GM19397 (cell line): Measurements from ENCODE around the gene GLG1.

Experiments
- ATAC-seq: cut with Tn5 transposase; IDR thresholded peaks from one replicate; pipeline ENCODE4 v1.9.1; 2021; ENCODE audit warnings: mild to moderate bottlenecking, moderate library complexity; ENCODE audit not compliant: unreplicated experiment

GLG1 gene

DNA sequence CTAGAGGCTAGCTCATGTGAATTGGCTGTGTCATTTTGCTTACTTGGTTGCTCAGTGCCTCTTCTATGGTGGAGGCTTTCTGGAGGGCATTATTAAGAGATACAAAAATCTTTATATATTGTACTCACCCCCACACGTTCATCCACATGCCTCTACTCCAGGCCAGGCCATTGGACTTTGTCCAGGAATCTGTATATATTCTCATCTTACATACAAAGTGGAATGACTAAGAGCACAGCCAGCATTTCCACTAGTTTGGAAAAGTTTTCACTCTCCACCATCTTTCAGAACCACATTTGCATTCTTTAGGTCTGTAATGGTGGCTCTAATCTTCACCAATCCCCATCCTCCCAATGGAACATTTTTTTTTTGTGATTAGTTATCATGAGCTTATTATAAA, 4.8 kb upstream of the GLG1 start:
- ATAC-seq, result no peak

DNA sequence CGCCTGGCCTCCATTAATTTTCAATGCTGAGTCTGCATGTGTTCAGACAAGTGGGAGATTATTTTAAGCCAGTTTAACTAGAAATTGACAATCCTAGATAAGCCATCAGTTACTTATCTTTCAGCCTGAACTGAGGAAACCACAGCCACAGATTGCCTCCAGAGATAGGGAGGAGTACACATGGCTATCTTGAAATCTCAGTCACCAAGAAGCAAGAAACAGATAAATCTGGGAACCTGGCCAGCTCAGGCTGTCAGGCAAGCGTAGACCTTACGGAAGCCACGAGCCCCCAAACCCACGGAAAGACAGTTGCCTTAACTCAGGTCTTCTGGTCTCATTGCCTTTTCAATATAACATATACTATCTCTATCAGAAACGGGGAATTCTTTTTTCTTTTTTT, 2.0 kb upstream of the GLG1 start:
- no peak for ATAC-seq

DNA sequence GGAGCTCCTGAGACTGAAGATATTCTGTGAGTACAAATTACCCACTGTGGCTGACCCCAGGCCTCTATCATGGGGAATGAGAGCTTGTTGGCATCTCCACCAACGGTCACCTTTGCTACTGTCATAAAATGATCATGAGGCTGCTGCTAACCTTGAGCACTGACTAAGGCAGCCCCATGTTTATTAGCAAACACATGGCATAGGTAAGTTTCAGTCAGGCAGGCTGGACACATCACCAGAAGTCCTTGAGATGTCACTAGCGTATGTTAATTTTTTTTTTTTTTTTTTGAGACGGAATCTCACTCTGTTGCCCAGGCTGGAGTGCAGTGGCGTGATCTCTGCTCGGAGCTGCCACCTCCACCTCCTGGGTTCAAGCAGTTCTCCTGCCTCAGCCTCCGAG, 1.5 kb upstream of the GLG1 start:
- ATAC-seq, result no peak

DNA sequence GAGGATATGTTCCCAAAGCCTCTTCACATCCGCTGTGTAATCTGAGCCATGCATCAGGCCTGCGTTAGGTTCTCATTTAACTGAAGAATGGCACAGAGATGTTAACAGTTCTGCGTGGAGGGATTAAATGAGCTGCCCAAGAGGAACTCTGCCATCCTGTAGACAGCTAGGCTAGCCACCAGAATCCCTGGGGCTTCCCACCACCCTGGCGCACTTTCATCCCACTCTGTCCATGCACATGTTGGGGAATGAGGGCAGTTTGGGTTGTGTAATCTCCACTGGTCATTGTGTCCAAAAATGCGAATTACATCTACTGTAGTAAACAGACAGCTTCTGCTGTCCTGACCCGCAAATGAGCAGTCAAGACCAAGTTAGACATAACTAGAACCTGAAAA, 1.0 kb upstream of the GLG1 start:
- ATAC-seq, result no peak

DNA sequence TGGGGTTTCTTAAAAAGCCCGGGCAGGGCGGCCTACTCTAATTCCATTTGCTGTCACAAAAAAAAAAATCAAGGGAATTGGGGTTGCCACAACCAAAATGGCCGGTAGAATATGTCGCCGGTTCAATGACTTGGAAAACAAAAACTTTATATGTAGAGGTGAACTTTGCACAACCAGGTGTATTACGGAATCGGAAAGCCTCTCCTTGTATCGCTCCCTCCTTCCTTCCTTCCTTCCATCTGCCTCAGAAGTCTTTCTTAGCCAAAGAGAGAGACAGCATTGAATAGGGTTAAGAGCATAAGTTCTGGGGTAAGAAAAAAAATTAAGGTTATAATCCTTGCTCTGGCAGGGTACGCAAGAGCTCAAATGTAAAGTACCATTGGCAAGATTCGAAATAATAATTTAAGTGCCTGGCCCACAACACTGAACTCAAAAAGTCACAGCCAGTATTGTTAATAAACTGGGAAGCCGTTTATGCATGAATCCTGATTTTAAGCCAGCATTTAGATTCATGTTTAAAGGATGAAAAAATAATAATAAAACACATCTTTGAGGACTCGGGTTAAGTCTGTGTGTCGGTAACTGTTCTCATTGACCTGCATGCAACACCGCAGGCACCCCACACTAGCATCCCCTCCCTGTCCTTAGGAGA, 522 bp upstream of the GLG1 start:
- peak; percentile 21 for ATAC-seq

DNA sequence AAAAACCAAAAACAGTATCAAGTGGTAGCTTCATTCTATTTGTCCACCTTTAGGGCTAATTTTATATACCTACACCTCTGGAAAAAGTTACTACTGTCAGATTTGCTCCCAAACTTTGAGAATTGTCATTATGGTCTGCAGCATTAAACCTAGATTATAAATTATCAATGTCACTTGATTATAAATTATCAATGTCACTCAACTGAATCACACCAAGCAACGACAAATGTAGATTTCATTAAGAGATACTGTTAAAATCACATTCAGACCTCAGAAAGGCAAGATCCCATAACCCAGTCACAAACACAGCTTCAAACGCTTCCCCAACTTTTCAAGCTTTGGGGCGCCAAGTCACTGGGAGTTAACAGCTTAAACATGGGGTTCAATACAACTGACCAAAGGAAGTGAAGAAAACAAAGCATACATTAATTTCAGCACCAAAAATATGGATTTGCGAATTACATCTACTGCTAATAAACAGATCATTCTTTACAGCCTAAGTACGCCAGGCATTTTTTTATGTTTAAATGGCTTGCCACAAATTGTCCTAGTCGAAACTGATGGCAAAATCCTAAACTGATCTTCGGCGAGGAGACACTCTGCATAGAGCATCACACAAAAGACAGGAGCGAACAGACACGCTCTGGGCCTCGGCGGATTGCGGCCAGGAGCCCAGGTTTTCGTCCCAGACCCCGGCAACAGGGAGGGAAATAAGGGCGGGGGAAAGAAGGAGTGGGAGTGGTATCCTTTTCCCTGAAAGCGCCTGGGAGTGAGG, 981 bp downstream of the GLG1 start:
- ATAC-seq, result no peak

DNA sequence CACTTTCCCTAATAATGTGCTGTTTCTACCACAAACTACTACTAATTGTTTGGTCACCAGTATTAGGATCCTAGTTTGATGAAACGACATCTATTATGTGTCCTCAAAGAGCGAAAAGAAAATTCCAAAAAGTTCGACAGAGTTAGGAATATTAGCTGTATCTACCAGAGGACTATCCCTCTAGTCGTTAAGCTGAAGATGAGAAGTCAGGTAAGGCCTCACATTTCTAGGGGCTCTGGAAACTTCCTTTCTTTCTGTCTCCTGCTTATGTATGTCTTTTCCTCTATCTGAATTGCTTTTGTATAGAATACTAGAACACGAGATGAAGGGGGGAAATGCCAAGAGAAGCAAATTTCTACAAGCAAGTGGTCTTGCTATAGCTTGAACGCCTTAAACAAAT, 1.6 kb downstream of the GLG1 start:
- no peak for ATAC-seq

DNA sequence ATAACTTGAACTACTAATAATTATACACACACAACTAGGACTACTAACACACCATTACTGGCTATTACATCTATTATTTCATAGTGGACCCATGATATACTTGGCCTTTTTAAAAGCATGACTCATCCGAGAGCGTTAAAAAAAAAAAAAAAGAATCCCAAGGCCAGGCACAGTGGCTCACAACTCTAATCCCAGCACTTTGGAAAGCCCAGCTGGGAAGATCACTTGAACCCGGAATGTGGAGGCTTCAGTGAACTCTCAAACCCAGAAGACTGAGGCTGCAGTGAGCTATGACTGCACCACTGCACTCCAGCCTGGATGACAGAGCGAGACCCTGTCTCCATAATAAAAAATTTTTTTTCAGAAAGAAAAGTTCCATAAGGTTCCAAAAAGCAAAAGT, 3.1 kb downstream of the GLG1 start:
- ATAC-seq, result no peak

DNA sequence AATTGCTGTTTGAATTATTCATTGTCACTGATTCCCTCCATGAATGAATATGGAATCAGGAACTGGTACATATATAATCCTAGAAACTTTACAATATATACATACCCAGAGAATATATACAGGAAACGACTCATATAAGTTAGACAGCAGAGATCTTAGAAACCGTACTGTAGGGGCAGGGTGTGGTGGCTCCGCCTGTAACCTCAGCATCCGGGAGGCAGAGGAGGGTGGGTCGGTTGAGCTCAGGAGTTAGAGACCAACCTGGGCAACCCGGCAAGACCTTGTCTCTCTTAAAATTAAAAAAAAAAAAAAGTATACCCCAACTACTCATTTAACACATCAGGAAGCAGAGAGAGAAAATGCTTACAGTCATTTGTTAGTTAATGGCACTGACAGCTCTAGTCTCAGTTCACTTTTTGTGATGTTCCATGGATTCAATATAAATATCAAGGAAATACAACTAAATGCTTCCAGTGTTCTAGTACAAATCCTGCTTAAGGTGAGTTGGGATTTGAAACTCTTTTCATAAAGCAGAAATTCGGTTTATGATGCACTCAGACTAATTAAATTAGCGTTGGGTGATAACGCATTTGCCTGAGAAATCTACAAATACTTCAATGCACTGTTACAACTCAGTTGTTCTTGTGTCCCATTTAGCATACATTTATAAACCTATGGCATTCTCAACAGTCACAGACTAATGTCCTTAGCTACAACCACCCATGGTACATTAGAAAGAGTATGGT, 5.6 kb downstream of the GLG1 start:
- peak; percentile 76 for ATAC-seq

DNA sequence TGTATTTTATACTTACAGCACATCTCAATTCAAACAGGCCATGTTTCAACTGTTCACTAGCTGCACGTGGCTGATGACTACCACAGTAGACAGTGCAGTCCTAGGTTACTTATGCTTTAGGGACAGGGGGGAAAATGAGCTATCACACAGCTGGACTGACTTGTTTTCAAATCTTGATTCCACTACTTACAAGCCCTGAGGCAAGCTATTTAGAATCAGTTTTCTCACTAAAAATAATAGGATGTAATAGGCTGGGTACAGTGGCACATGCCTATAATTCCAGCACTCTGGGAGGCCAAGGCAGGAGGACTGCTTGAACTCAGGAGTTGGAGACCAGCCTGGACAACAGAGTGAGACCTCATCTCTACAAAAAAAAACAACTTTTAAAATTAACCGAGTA, 10.3 kb downstream of the GLG1 start:
- no peak for ATAC-seq

DNA sequence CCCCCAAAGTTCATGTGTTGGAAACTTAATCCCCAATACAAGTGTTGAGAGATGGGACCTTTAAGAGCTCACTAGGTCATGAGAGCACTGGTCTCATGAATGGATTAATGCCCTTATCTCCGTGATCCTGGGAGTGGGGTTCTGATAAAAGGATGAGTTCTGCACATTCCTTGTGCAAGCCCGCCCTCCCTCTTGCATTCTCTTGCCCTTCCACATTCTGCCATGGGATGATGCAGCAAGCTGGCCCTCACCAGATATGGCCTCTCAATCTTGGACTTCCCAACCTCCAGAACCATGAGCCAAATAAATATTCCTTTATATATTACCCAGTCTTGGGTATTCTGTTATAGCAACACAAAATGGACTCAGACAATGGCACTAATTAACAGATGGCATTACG, 14.1 kb downstream of the GLG1 start:
- ATAC-seq, result no peak

DNA sequence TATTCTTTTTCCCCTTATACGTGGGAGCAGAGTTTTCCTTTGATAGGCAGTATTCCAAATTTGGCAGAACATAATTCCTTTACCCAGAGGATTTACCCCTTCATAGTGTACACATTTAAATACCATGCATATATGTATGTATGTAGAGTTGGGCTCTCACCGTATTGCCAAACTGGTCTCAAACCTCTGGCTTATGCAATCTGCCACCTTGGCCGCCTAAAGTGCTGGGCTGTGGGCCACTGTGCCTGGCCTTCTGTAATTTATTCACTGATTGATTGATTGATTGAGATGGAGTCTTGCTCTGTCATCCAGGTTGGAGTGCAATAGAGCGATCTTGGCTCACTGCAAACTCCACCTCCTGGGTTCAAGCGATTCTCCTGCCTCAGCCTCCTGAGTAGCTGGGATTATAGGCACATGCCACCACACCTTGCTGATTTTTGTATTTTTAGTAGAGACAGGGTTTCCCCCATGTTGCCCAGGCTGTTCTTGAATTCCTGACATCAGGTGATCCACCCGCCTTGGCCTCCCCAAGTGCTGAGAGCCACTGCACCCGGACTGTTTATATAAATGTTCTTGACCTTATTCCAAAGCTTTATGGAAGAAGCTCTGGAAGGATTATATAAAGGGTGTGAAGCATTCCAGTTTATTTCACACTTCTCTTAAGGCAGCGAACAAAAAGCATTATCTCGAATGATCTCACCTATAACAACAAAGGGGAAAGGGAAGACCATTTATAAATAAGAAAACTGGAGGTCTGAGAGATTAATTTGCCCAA, 14.9 kb downstream of the GLG1 start:
- ATAC-seq, result no peak

DNA sequence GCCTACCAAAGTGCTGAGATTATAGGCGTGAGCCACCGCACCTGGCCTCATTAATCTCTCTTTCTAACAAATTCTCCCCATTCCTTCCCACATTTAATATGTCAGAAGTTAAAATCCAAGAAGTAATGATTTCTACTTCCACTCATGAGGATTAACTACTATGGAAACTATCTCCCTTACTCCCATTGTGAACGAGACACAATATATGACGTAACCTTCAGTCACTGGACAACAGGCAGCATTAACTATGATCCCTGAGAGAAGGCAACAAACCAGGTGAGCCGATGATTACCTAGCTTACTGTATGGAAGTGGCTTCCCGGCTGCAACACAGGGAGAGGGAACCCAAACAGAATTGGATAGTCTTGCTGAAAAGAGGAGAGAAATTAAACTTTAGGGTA, 20.0 kb downstream of the GLG1 start:
- no peak for ATAC-seq

DNA sequence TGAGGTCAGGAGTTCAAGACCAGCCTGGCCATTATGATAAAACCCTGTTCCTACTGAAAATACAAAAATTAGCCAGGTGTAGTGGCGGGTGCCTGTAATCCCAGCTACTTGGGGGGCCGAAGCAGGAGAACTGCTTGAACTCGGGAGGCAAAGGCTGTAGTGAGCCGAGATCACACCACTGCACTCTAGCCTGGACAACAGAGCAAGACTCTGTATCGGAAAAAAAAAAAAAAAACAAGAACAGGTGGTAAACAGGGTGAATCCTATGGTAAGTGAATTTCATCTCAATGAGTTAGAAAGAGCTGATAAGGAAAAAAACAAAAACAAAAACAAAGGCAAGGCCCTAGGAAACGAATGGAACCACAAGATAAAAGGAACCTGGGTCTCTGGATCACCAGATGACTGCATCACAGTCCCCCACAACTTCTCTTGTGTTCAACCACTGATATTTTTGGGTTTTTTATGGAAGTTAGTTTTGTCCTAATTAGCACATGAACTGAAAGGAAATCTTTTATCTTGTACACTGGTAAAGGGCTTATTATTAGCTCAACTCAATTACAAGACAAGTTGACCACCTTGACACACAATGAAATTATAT, 21.0 kb downstream of the GLG1 start:
- no peak for ATAC-seq

DNA sequence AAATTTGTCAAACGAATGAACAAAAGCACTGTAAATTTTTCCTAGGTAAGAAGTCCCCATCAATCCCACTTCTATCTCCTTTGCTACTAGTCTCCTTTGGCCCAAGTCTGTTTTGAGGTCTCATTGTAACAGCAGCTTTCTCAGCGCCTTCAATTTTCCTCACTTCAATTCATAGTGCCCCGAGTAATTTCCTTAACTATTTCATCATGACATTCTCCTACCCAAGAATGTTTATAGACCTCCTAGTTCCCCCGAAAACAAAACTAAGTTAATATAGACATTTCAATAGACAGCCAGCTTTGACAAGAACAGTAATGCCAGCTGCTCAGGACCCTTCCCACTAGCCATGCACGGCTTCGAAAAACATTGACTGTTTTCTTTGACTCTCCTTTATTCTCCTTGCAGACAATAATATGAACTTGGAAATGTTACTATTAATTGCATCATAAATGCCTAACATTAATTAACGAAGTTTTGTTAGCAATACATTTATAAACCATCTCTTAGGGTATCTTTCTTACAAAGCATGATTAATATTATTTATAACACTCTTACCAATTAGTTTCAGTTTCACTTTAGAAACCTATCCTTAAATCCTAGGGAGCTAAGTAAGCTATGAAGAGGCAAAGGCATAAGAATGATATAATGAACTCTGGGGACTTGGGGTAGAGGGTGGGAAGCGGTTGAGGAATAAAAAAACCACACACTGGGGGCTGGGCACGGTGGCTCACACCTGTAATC, 22.8 kb downstream of the GLG1 start:
- no peak for ATAC-seq

DNA sequence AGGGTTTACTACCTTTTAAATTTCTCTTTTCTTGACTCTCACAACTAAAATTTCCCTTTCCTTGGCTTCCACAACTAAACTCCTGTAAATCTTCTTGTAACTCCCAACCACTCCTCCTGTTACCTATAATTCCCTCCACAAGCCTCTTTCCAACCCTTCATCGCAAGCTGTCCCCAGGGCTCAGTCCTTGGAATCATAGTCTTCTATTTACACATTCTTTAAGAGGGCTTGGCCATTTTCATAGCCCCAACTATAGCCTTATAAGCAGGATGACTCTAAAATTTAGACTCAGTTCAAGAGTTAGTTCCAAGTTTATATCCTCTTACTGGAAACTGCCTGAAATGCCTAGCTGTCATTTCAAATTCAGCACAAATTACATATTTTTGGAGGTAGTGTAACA, 23.9 kb downstream of the GLG1 start:
- ATAC-seq, result no peak

DNA sequence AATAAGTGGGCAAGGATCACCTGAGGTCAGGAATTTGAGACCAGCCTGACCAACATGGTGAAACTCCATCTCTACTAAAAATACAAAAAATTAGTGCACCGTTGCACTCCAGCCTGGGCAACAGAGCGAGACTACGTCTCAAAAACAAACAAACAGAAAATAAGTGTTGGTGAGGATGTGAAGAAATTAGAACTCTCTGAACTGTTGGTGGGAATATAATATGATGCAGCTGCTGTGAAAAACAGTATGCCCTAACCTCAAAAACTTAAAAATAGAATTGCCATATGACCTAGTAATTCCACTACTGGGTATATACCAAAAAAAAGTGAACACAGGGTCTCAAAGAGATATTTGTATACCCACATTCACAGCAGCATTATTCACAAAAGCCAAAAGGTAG, 26.1 kb downstream of the GLG1 start:
- ATAC-seq, result no peak

DNA sequence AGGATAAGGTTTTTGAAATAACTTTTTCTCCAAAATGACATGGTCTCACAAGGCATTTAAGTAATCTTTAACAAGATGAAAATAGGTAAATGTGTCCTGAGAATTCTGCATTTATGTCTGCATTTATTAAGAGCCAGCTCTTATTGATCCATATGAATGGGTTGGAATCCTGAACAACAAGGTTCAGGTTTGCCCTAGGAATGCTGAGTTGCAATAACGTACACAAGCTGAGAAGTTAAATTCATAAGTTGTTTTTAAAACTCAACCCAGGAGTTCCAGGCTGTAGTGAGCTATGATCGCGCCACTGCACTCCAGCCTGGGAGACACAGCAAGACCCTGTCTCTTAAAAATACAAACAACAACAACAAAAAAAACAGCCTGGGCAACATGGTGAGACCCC, 28.1 kb downstream of the GLG1 start:
- no peak for ATAC-seq

DNA sequence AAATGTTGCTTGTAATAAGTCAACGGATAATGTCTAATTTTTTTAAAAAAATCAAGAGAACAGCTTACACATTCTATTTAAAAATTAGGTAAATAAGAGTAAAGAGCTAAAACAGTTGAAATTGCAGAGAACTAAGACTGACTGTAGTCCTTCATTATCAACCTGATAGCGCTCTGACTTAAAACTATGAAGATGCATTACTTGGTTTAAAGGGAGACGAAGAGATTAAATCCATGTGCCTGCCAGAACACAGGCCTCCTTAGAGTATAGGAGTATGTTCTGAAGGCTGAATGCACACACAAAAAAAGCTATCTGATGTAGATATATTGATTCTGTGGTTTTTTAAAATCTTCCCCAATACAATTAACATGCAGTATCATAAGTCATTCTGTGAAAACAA, 28.5 kb downstream of the GLG1 start:
- no peak for ATAC-seq

DNA sequence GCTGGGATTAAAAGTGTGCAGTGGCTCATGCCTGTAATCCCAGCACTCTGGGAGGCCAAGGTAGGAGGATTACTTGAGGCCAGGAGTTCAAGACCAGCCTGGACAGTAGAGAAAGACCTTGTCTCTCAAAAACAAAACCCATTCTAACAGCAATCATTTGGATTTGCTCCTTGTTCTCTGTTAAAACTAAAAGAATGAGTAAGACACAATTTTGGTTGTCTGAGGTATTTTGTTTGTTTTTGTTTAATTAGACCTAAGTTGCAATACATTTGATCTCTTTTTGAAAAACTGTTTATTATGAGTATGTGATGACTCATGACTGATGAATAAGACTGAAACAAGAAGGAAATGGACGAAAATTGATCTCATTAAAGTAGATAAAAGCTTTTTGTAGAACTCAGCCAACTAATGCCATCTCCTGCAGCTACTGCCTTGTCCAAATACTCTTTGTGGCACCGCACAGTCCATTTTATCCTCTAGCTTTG, 29.0 kb downstream of the GLG1 start:
- no peak for ATAC-seq
